ENCODE data around the gene ARHGAP42.
"Not testable (repeated sequence)": the region's sequence is repeated elsewhere in the genome, so short reads cannot be mapped to it uniquely, and the experiment has no call there.

The ARHGAP42 gene

GRCh38 chr11:101003468-101003867 lies 316.4 kb downstream of the ARHGAP42 start:
- TF ChIP-seq CTCF (IDR thresholded peaks at IDR 0.05; ENCODE audit: control insufficient read depth, insufficient read depth, low read depth, low read length, missing control alignments): peak; percentile 16
- DNase-seq (ENCODE audit: low read depth): no peak
- no peak overlapping the region for H3K4me3 ChIP-seq (ENCODE audit: control insufficient read depth, low read depth, low read length)

- DNase-seq (ENCODE audit: low read depth): no peak
- TF ChIP-seq CTCF (IDR thresholded peaks at IDR 0.05; ENCODE audit: control insufficient read depth, insufficient read depth, low read depth, low read length, missing control alignments): no peak
- H3K4me3 ChIP-seq (ENCODE audit: control insufficient read depth, low read depth, low read length): no peak overlapping the region
Measured at GRCh38 chr11:101008961-101009689, 322.0 kb downstream of the ARHGAP42 start.

GRCh38 chr11:101009690-101010055 lies 322.6 kb downstream of the ARHGAP42 start:
- DNase-seq (ENCODE audit: low read depth): no peak
- no peak for TF ChIP-seq CTCF (IDR thresholded peaks at IDR 0.05; ENCODE audit: control insufficient read depth, insufficient read depth, low read depth, low read length, missing control alignments)

GRCh38 chr11:101010899-101011298 lies 323.8 kb downstream of the ARHGAP42 start:
- no peak for TF ChIP-seq CTCF (IDR thresholded peaks at IDR 0.05; ENCODE audit: control insufficient read depth, insufficient read depth, low read depth, low read length, missing control alignments)
- no peak for DNase-seq (ENCODE audit: low read depth)
- no peak overlapping the region for H3K4me3 ChIP-seq (ENCODE audit: control insufficient read depth, low read depth, low read length)

More at GRCh38 chr11:101009690-101010055, 322.6 kb downstream of the ARHGAP42 start:
- no peak overlapping the region for H3K4me3 ChIP-seq (ENCODE audit: control insufficient read depth, low read depth, low read length)

- DNase-seq (ENCODE audit: low read depth): no peak
- H3K4me3 ChIP-seq (ENCODE audit: control insufficient read depth, low read depth, low read length): no peak overlapping the region
- TF ChIP-seq CTCF (IDR thresholded peaks at IDR 0.05; ENCODE audit: control insufficient read depth, insufficient read depth, low read depth, low read length, missing control alignments): no peak
Measured at GRCh38 chr11:101011881-101012280, 324.8 kb downstream of the ARHGAP42 start.

GRCh38 chr11:101013702-101014101 lies 326.6 kb downstream of the ARHGAP42 start:
- DNase-seq (ENCODE audit: low read depth): not testable (repeated sequence)

GRCh38 chr11:101014600-101015285 lies 327.7 kb downstream of the ARHGAP42 start:
- TF ChIP-seq CTCF (IDR thresholded peaks at IDR 0.05; ENCODE audit: control insufficient read depth, insufficient read depth, low read depth, low read length, missing control alignments): no peak
- H3K4me3 ChIP-seq (ENCODE audit: control insufficient read depth, low read depth, low read length): no peak overlapping the region
- no peak for DNase-seq (ENCODE audit: low read depth)

More at GRCh38 chr11:101013702-101014101, 326.6 kb downstream of the ARHGAP42 start:
- H3K4me3 ChIP-seq (ENCODE audit: control insufficient read depth, low read depth, low read length): not testable (repeated sequence)
